AG04450 (cell line): ENCODE data around the gene PPP1CA. TPM values are rescaled to one million over a fixed set of nuclear protein-coding genes. Genes with fewer than 3 reads are reported as not detected.

ENCODE experiments used
- CTCF ChIA-PET: fragments of 300-600, 350-600 bp; formaldehyde crosslinking; extraction: SDS; loops from one replicate; lab custom pipeline; 2022; ENCODE audit warnings: antibody characterized with exemption, inconsistent platforms; lab: Charles Lee
- POLR2A ChIA-PET: fragments of 350-600 bp; formaldehyde crosslinking; extraction: SDS; loops from one replicate; lab custom pipeline; 2021; ENCODE audit warnings: antibody characterized with exemption, inconsistent platforms; lab: Yijun Ruan, JAX
- DNase-seq: peaks from one replicate; pipeline ENCODE4 v3.0.0-alpha.2; 2011; ENCODE audit warnings: low read depth, low spot score
- H3K27ac ChIP-seq: one replicate; pipeline ENCODE4 v1.5.1; 2012; ENCODE audit warnings: low read depth, low read length, control low read depth
- H3K27me3 ChIP-seq: one replicate; pipeline ENCODE4 v1.6.0; 2012; ENCODE audit warnings: low read length; ENCODE audit not compliant: control insufficient read depth, insufficient read depth
- H3K4me3 ChIP-seq: 2 replicates; pipeline ENCODE4 v1.5.1; 2011; ENCODE audit warnings: mild to moderate bottlenecking, low read depth, low read length, control low read depth
- H3K9me3 ChIP-seq: 2 replicates; pipeline ENCODE4 v1.5.1; 2012; ENCODE audit warnings: low read length; ENCODE audit not compliant: control insufficient read depth, insufficient read depth
- polyA plus RNA-seq: library from polyadenylated mRNA; depleted of rRNA; stranded (reverse); fragments of >200 nt; gene quantifications from 2 replicates; pipeline ENCODE4 v1.2.3, GENCODE V29; 2011
- TF ChIP-seq, protein P1 (sequence below): IDR thresholded peaks from 2 replicates; pipeline ENCODE4 v1.5.1; 2011; ENCODE audit warnings: low read depth, low read length, control low read depth, inconsistent platforms

PPP1CA gene
- polyA plus RNA-seq, 1 experiment, result 116 TPM

DNA sequence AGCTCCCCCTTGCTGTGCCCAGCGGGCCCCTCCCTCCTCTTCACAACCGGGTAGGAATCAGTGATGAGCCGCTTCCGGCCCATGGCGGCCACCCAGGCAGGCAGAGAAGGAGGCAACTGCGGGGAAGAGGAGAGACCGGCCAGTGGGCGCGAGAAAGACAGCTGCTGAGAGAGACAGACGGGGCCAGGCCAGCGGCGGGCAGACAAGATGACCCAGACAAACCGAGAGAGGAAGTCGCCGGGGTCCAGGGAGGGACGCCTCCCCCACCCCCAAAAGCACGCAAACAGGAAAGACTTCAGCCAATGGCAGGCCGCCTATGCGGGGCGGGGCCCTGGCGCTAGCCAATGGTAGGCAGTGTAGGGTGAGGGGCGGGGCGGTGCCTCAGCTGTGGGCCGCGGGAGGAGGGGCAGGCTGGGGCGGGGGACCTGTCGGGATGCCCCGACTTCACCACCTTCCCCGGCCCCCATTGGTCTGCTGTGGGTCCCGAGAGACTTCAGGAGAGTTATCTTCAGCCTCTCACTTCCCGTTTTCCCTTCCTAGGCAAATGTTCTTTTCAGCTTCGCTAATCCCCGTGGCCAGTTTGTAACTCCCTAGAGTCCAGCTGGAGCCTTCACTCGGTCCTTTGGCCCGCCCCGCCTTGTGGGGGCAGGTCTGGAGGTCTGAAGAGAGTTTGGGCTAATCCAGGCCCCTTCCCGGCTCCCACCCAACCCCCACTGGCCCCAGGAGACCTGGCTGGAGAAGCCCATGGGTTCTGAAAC is 48.2 kb downstream of the PPP1CA start, which contains the start of gene POLD4:
POLD4 (minus strand) TSS at position 230 of the 758 bp plus-strand sequence; CDS start at position 83, 147 bp downstream.
- Histone ChIP-seq H3K9me3 (no peaks in the 10 kb centered on the region; the same call in 1 of the 2 replicates), H3K27ac (peak within 1 kb of the TSS; percentile 97), H3K4me3 (peak within 1 kb of the TSS; percentile 83), H3K27me3 (no peaks in the 10 kb centered on the region)
- TF ChIP-seq, protein P1, sequence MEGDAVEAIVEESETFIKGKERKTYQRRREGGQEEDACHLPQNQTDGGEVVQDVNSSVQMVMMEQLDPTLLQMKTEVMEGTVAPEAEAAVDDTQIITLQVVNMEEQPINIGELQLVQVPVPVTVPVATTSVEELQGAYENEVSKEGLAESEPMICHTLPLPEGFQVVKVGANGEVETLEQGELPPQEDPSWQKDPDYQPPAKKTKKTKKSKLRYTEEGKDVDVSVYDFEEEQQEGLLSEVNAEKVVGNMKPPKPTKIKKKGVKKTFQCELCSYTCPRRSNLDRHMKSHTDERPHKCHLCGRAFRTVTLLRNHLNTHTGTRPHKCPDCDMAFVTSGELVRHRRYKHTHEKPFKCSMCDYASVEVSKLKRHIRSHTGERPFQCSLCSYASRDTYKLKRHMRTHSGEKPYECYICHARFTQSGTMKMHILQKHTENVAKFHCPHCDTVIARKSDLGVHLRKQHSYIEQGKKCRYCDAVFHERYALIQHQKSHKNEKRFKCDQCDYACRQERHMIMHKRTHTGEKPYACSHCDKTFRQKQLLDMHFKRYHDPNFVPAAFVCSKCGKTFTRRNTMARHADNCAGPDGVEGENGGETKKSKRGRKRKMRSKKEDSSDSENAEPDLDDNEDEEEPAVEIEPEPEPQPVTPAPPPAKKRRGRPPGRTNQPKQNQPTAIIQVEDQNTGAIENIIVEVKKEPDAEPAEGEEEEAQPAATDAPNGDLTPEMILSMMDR, result no peak
- CTCF ChIA-PET, result interaction anchor here (1.7 to 19.6 kb wide), 5 partner anchors 8 to 90 kb away, joined by 4 to 716 read pairs (median 23); partner anchors contain the start of genes CLCF1, PPP1CA and RAD9A
- POLR2A ChIA-PET, result interaction anchor here (1.0 to 8.7 kb wide), 9 partner anchors 13 to 48 kb away, joined by 3 to 106 read pairs (median 5); partner anchors contain the start of genes CLCF1, PPP1CA and RAD9A
- DNase-seq, result peak; percentile 86

DNA sequence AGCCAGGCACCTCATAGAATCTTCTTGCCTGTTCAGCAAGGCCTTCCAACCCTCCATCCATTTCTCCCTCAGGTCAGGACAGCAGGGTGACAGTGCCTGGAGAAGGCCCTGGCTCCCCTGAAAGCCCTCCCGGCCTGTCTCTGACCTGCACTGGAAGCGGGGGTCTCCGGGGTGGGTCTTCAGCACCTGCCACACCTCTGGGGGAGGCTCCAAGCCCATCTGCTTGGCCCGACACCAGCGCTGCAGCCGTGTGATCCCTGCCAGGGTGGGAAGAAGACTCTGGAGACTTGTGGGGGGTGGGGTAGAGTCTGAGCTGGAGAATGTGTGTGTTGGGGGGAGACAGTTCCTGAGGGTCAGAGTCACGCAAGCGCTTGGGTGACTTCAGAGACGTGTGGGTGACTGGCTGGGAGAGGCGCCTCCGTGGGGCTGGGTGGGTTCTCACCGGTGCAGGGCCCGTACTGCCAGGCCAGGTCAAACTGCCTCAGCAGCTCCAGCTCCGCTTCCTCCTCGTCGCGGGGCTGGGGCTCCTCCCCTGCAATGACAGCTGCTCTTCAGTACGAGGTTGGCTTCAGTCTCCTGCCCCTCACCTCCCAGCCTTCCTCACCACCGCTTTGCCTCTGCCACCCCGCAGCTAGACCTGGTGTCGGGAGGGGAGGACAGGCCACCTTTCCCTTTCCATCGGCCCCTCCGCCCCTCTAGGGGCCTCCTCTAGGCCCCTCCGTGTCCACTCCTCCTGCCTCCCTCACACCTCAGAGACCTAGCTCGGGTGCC is 48.9 kb downstream of the PPP1CA start:
- Histone ChIP-seq H3K4me3 (peak overlapping the region; percentile 83), H3K9me3 (no peaks in the 10 kb centered on the region; the same call in 1 of the 2 replicates), H3K27ac (peak overlapping the region; percentile 97), H3K27me3 (no peaks in the 10 kb centered on the region)
- DNase-seq, result no peak
- TF ChIP-seq, protein P1, result no peak
- ChIA-PET CTCF (interaction anchor here (0.5 to 19.6 kb wide), 8 partner anchors 11 to 90 kb away, joined by 3 to 716 read pairs (median 20); partner anchors contain the start of genes CLCF1, PPP1CA and RAD9A), POLR2A (interaction anchor here (0.6 to 8.7 kb wide), 11 partner anchors 14 to 49 kb away, joined by 3 to 106 read pairs (median 5); partner anchors contain the start of genes CLCF1, PPP1CA and RAD9A)

DNA sequence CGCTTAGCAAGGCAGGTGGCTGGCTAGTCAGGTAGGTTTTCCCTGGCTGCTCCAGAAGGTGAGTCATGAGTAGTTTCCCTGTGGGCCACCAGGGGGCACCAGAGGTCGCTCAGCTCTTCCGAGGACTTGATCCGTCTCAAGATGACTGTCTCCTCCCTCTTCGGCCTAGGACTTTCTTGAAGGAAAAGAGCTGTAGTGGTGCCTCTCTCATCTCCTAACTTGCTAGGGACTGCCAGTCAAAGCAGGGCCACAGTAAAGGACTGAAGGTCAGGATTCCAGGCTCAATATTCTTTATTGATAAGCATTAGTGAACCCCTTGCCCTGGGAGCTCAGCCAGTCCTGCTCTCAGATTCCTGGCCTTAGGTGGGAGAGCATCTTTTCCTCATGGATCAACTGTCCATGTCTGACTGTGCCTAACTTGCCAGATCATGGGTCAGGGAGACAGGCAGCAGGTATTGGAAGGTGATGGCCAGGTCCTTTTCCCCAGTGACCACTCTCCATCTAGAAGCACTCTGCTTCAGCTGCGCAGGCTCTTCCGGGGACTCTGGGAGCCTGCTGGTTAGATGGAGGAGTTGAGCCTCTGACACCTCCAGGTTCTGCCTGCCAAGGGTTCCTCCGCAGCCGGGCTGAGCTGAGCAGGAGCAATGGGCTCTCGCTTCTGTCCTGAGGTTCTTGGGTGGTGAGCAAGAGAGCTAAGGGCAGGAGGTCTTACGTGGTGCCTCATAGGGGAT is 50.2 kb downstream of the PPP1CA start:
- TF ChIP-seq, protein P1, result peak; percentile 93
- H3K27ac ChIP-seq, result no peak overlapping the region
- POLR2A ChIA-PET, result interaction anchor here (0.6 to 8.7 kb wide), 5 partner anchors 15 to 50 kb away, joined by 3 to 106 read pairs (median 7); partner anchors contain the start of genes CLCF1 and PPP1CA
- H3K4me3 ChIP-seq, result no peak overlapping the region; the same call in 1 of the 2 replicates
- no peaks in the 10 kb centered on the region; the same call in 1 of the 2 replicates for H3K9me3 ChIP-seq
- CTCF ChIA-PET, result interaction anchor here (0.5 to 19.6 kb wide), 30 partner anchors 9 to 1365 kb away, joined by 3 to 716 read pairs (median 5); partner anchors contain the start of genes CLCF1, PPP1CA, RAD9A and RPS6KB2
- H3K27me3 ChIP-seq, result no peaks in the 10 kb centered on the region
- DNase-seq, result peak; percentile 62

DNA sequence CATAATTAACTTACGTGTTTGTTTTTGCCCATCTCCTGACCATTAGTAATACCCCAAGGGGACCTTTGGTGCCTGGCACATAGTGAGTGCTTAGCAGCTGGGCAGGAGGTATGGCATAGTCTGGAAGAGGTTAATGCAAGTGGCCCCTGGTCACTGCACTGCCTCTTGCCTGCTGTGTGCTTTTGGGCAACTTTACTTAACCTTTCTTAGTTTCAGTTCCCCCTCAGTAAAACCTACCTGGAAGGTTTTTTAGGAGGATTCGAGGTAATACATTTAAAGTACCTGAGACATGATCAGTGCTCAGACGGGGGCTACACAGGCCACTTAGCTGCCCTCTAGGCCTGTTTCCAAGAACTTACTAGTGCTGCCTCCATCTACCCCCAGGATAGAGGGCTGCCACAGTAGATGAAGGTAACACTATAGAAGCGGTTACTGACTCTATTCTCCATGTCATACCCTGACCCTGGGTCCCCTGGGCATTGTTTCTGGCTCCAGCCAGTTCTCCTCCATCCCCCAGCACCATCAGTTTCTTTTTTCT is 51.7 kb downstream of the PPP1CA start:
- Histone ChIP-seq H3K27ac (no peak overlapping the region), H3K27me3 (no peaks in the 10 kb centered on the region), H3K9me3 (no peaks in the 10 kb centered on the region; the same call in 1 of the 2 replicates), H3K4me3 (no peak overlapping the region)
- TF ChIP-seq, protein P1, result no peak
- POLR2A ChIA-PET, result interaction anchor here (8.7 kb wide), 1 partner anchor 23 kb away, joined by 106 read pairs; the partner anchor contains the start of gene CLCF1
- CTCF ChIA-PET, result interaction anchor here (0.6 to 19.6 kb wide), 9 partner anchors 13 to 427 kb away, joined by 3 to 716 read pairs (median 16); partner anchors contain the start of genes CLCF1 and RAD9A
- no peak for DNase-seq
